ENCODE measurements around the gene OR13C4. TPM values are rescaled to one million over a fixed set of nuclear protein-coding genes. Genes with fewer than 3 reads are reported as not detected.
"Not testable (repeated sequence)": the region's sequence is repeated elsewhere in the genome, so short reads cannot be mapped to it uniquely, and the experiment has no call there.

The OR13C4 gene
- not detected for total RNA-seq

GRCh38 chr9:104527109-104527508, at the start of gene OR13C4:
Gene OR13C4 (minus strand): TSS chr9:104527209. CDS start chr9:104527209, 0 bp downstream.
- DNase-seq = no peak

GRCh38 chr9:104575456-104575855, 48.4 kb upstream of the OR13C4 start:
- no peak for DNase-seq

- DNase-seq = no peak
Measured at GRCh38 chr9:104572612-104573011, 45.6 kb upstream of the OR13C4 start.

- DNase-seq = no peak
Measured at GRCh38 chr9:104568868-104569267, 41.9 kb upstream of the OR13C4 start, which contains the start of gene OR13C8. Gene OR13C8 (plus strand): TSS chr9:104569168. CDS start chr9:104569168, 0 bp downstream.

- DNase-seq = no peak
Measured at GRCh38 chr9:104564358-104564757, 37.3 kb upstream of the OR13C4 start.

- DNase-seq = no peak
Measured at GRCh38 chr9:104556830-104557634, 30.0 kb upstream of the OR13C4 start.

GRCh38 chr9:104555521-104555920, 28.5 kb upstream of the OR13C4 start:
- no peak for DNase-seq

GRCh38 chr9:104553261-104553660, 26.3 kb upstream of the OR13C4 start:
- no peak for DNase-seq

- no peak for DNase-seq
Measured at GRCh38 chr9:104544644-104545043, 17.6 kb upstream of the OR13C4 start.

- no peak for DNase-seq
Measured at GRCh38 chr9:104539275-104539674, 12.3 kb upstream of the OR13C4 start.

- no peak for DNase-seq
Measured at GRCh38 chr9:104536756-104537155, 9.7 kb upstream of the OR13C4 start, which contains the start of gene OR13C3. Gene OR13C3 (minus strand): TSS chr9:104536856. CDS start chr9:104536723, 133 bp downstream.

GRCh38 chr9:104520241-104520640, 6.8 kb downstream of the OR13C4 start:
- not testable (repeated sequence) for DNase-seq

GRCh38 chr9:104514901-104515300, 12.1 kb downstream of the OR13C4 start:
- DNase-seq = no peak

- no peak for DNase-seq
Measured at GRCh38 chr9:104506565-104506964, 20.4 kb downstream of the OR13C4 start.

GRCh38 chr9:104503963-104504362, 23.0 kb downstream of the OR13C4 start, which contains the start of gene OR13F1:
Gene OR13F1 (plus strand): TSS chr9:104504263. CDS start chr9:104504263, 0 bp downstream.
- DNase-seq = no peak

- no peak for DNase-seq
Measured at GRCh38 chr9:104503440-104503839, 23.6 kb downstream of the OR13C4 start.

GRCh38 chr9:104494808-104495207, 32.2 kb downstream of the OR13C4 start:
- peak; percentile 3 for DNase-seq

- DNase-seq = no peak
Measured at GRCh38 chr9:104485014-104485413, 42.0 kb downstream of the OR13C4 start.

GRCh38 chr9:104482921-104483570, 44.0 kb downstream of the OR13C4 start:
- peak; percentile 25 for DNase-seq
